Testis (tissue), 3 donors: ENCODE measurements around the gene ZNF140. TPM values are rescaled to one million over a fixed set of nuclear protein-coding genes. Genes with fewer than 3 reads are reported as not detected.

ENCODE experiments used
- DNase-seq: peaks from one replicate; pipeline ENCODE4 v3.0.0-alpha.2; 2019
- H3K27ac ChIP-seq, 2 donors: fragments of 200-600 bp; sonication (generic); one replicate each; pipeline ENCODE4 v1.5.1; 2019
- H3K27me3 ChIP-seq: fragments of 200-600 bp; sonication (generic); one replicate; pipeline ENCODE4 v1.5.1; 2019
- H3K36me3 ChIP-seq: fragments of 200-600 bp; sonication (generic); one replicate; pipeline ENCODE4 v1.5.1; 2017; ENCODE audit warnings: low read depth; ENCODE audit errors: missing control alignments
- H3K4me1 ChIP-seq: fragments of 200-600 bp; sonication (generic); one replicate; pipeline ENCODE4 v1.5.1; 2019
- H3K4me3 ChIP-seq, 2 donors: fragments of 200-600 bp; sonication (generic); one replicate each; pipeline ENCODE4 v1.5.1; 2017 to 2019
- H3K9me3 ChIP-seq: fragments of 200-600 bp; sonication (generic); one replicate; pipeline ENCODE4 v1.5.1; 2017
- POLR2A ChIP-seq: fragments of 450-650 bp; IDR thresholded peaks from one replicate; pipeline ENCODE4 v1.6.1; 2017; ENCODE audit warnings: antibody characterized with exemption, mild to moderate bottlenecking, moderate library complexity
- WGBS, 2 donors: methylation state at CpG; one replicate each; pipeline ENCODE4 v1.1.5; 2018; 5-methylcytosine and 5-hydroxymethylcytosine counted together
- intact Hi-C: fragments of 100-400 bp; cut with DNase I; formaldehyde crosslinking; loops from one replicate; pipeline ENCODE4 v1.15.1; 2023; ENCODE audit warnings: low total_unique reads
- polyA plus RNA-seq: library from polyadenylated mRNA; stranded (reverse); fragments of 350-450 nt; fragmentation: Illumina TruSeq; extraction: RNeasy Lipid Tissue Mini Kit (QIAGEN cat#74804); gene quantifications from one replicate; pipeline ENCODE4 v1.2.3, GENCODE V29; 2014; ENCODE audit warnings: low read depth, low replicate concordance; ENCODE audit not compliant: insufficient read depth
- total RNA-seq, 2 donors: library from RNA; depleted of rRNA; stranded (reverse); fragments of >200 nt; gene quantifications; one replicate each; pipeline ENCODE4 v1.2.3, GENCODE V29; 2016
- TF ChIP-seq, protein P1 (sequence below), 3 experiments: fragments of 450-650 bp in 2 of 3; fragments of 200-600 bp in 1 of 3; sonication (generic) in 1 of 3; IDR thresholded peaks; one replicate each; pipeline ENCODE4 v1.5.1; 2016 to 2019; ENCODE audit warnings: antibody characterized with exemption in 3 of 3, mild to moderate bottlenecking in 2 of 3, moderate library complexity in 1 of 3

ZNF140 gene
- total and polyA plus RNA-seq, 3 donors from 2014 or later, result 23.2 to 33.9 (median 28.0) TPM

DNA sequence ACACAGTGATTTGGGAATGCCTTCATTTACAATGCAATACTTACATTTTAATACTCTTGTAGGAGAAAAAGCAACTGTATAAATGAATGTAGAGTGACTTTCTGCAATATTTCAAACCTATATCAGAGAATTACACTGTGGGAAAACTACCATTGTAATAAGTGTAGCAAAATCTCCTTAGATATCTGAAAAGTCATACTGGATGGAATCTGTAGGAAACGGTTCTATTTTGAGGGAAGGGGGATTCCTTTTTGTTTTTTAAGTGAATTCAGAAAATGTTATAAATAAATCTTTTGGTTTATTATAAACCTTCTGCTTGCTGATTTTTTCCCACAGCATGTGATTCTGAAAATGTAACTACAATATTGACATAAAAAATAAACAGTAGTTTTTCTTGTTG, 26.4 kb downstream of the ZNF140 start:
- Histone ChIP-seq H3K9me3 (no peaks in the 10 kb centered on the region), H3K4me3 (no peak overlapping the region), H3K27ac (no peak overlapping the region), H3K4me1 (no peaks in the 10 kb centered on the region), H3K27me3 (no peaks in the 10 kb centered on the region), H3K36me3 (no peaks in the 10 kb centered on the region)
- 94 to 98% methylated on average over 1 of the region's 1 CpG for WGBS, 2 donors
- TF ChIP-seq, protein P1, sequence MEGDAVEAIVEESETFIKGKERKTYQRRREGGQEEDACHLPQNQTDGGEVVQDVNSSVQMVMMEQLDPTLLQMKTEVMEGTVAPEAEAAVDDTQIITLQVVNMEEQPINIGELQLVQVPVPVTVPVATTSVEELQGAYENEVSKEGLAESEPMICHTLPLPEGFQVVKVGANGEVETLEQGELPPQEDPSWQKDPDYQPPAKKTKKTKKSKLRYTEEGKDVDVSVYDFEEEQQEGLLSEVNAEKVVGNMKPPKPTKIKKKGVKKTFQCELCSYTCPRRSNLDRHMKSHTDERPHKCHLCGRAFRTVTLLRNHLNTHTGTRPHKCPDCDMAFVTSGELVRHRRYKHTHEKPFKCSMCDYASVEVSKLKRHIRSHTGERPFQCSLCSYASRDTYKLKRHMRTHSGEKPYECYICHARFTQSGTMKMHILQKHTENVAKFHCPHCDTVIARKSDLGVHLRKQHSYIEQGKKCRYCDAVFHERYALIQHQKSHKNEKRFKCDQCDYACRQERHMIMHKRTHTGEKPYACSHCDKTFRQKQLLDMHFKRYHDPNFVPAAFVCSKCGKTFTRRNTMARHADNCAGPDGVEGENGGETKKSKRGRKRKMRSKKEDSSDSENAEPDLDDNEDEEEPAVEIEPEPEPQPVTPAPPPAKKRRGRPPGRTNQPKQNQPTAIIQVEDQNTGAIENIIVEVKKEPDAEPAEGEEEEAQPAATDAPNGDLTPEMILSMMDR (IDR thresholded peaks at IDR 0.05), result no peak
- TF ChIP-seq POLR2A, result no peak
- no peak for DNase-seq
- intact Hi-C loops, result no loop called here

DNA sequence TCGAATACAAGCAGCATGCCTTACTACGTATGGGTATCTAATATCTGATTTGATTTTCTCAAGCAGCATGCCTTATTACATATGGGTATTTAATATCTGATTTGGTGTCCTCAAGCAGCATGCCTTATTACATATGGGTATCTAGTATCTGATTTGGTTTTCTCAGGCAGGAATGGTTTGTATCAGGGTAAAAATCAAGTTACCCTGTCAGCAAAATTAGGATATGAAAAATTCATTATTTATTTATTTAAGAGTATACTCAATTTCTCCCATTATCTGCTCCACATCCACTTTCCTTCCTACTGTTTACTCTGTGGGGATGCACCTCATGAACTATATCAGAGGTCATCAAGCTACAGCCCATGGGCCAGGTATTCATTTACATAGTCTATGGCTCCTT, 27.4 kb downstream of the ZNF140 start:
- 93 to 95% methylated on average over 2 of the region's 2 CpGs for WGBS, 2 donors
- no peak for DNase-seq
- Histone ChIP-seq H3K27me3 (no peaks in the 10 kb centered on the region), H3K36me3 (no peaks in the 10 kb centered on the region), H3K27ac (no peak overlapping the region), H3K4me1 (no peaks in the 10 kb centered on the region), H3K4me3 (no peak overlapping the region), H3K9me3 (no peaks in the 10 kb centered on the region)
- intact Hi-C loops, result no loop called here
- TF ChIP-seq, protein P1 (IDR thresholded peaks at IDR 0.05), result no peak
- TF ChIP-seq POLR2A, result no peak

DNA sequence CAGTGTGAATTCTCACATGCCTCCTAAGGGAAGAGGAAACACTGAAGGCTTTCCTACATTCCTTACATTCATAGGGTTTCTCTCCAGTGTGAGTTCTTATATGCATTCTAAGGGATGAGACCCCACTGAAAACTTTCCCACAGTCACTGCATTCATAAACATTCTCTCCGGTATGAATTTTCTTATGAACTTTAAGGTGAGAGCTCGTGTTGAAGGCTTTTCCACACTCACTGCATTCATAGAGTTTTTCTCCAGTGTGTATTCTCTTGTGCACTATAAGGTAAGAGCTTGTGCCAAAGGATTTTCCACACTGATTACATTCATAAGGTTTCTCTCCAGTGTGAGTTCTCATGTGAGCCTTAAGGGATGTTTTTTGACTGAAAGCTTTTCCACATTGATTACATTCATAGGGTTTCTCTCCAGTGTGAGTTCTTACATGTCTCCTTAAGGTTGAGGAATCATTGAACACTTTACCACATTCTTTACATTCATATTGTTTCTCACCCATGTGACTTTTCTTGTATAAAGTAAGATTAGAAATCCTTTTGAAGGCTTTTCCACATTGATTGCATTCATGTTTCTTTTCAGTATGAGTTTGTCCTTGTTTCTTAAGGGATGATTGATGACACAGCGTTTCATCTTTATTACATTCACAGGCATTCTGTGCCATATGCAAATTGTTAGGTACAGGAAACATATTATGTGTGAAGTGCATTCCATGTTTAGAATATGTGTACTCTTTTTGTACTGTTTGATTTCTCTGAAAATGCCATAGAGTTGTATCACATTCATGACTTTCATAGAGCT, 39.9 kb downstream of the ZNF140 start:
- Histone ChIP-seq H3K4me3 (no peak overlapping the region), H3K27me3 (no peaks in the 10 kb centered on the region), H3K9me3 (no peaks in the 10 kb centered on the region), H3K4me1 (no peaks in the 10 kb centered on the region), H3K27ac (no peak overlapping the region), H3K36me3 (no peaks in the 10 kb centered on the region)
- no peak for TF ChIP-seq POLR2A
- TF ChIP-seq, protein P1 (IDR thresholded peaks at IDR 0.05), result no peak
- 94 to 100% methylated on average over 3 of the region's 3 CpGs for WGBS, 2 donors
- no peak for DNase-seq
- intact Hi-C loops, result no loop called here

DNA sequence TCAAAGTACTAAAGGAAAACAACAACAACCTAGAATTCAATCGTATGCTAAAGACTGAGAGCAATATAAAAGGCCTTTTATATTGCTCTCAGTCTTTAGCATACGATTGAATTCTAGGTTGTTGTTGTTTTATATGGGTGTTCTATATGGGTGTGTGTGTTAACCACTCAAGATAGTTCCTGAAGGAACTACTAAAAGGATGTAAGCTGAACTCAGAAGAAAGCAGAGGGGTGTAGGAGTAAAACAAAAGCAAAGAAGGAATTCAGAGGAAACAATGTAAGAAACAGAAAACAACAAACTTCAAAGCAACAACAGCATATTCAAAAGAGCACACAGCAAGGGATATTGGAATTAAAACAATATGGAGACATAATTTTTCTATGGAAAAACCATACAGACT, 44.0 kb downstream of the ZNF140 start:
- no peak for DNase-seq
- Histone ChIP-seq H3K4me3 (no peak overlapping the region), H3K36me3 (no peaks in the 10 kb centered on the region), H3K4me1 (no peaks in the 10 kb centered on the region), H3K27me3 (no peaks in the 10 kb centered on the region), H3K9me3 (no peaks in the 10 kb centered on the region), H3K27ac (no peak overlapping the region)
- 93 to 96% methylated on average over 2 of the region's 2 CpGs for WGBS, 2 donors
- TF ChIP-seq POLR2A, result no peak
- TF ChIP-seq, protein P1 (IDR thresholded peaks at IDR 0.05), result no peak
- intact Hi-C loops, result no loop called here
